ENCODE results near the gene NAT8L.

NAT8L gene

GRCh38 chr4:2064276-2064991 is 5.3 kb downstream of the NAT8L start:
- DNase-seq (ENCODE audit: low read depth in 2 of 2), result no peak

DNA sequence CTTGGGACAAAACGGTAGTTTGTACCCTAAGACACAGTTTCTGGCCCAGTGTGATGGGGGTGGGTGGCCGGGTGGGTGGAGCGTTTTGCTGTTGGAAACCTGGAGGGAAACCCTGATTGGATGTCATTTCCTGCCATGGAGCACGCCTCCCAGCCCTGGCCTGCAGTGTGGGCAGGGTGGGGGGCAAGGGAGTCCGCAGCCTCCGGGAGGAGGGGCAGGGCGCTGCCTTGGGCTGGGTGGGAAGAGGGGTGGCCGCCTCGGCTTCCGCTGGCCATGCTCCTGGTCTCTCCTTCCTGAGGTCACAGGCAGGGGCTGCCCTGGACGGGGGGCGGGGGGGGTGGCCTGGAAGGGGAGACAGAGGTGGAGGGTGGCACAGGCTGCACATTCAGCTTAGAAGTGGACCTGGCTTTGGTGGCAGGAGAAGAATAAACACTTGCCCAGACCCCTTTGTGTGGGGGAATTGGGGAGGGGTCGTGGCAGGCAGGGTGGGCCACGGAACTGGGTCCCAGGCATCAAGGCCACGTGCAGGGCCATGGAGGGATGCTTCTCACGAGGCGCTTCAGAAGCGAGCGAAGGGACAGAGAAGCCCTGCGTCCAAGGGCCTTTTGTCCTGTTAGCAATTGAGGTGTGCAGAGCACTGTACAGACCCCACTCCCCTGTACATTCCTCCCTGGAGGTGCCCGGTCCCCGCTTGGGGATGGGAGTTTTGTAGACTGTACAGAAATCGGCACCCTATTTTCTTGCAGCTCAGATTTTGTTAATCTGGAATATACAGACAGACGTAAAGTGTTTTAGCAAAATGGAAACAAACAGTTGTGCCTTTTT is 6.2 kb downstream of the NAT8L start:
- no peak for DNase-seq (ENCODE audit: low read depth in 2 of 2)

DNA sequence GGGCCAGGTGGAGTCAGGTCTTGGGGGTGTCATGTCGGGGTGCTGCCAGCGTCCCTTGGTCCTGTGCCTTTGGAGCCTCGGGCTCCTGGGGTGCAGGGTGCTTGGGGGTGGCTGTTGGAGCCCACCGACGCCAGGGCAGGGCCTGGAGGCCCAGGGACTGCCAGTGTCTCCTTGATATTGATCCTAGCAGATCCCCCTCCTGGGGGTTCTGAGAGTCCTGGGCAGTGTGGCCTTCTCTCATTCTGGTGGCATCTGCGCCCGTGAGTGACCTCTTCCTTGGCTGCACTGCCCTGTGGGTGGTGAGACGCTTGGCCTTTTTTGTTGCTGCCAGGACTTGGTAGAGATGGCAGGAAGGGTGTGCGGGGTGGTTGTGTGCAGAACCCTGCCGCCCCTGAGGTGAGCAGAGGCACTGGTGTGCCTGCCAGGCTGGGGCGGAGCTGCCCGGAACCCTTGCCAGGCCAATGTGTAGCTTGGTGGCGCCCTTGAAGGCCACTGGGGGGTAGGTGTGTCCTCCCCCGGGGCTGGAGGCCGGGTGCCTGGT is 7.0 kb downstream of the NAT8L start:
- DNase-seq (ENCODE audit: low read depth in 2 of 2), result no peak

GRCh38 chr4:2066571-2067445 is 7.7 kb downstream of the NAT8L start:
- no peak for DNase-seq (ENCODE audit: low read depth in 2 of 2)

GRCh38 chr4:2067446-2068197 is 8.5 kb downstream of the NAT8L start:
- no peak for DNase-seq (ENCODE audit: low read depth in 2 of 2)

GRCh38 chr4:2068198-2068470 is 9.0 kb downstream of the NAT8L start:
- no peak for DNase-seq (ENCODE audit: low read depth in 2 of 2)

DNA sequence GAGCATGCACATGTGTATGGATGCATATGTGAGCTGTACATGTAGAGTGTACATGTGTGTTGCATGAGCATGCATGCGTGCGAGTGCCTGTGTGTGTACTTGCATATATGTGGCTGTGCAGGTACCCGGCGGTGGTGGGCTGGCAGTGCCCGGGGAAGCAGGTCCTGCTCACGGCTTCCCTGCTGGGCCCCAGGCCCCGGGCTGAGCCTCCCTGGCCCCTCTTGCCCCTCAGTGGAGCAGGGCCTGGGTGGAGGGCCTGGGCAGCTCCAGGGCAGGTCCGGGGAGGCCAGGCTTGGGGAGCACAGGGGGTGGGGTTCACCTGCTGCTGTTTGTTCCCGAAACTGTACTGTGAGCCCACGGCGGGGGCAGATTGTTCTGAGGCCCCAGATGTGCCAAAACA is 9.4 kb downstream of the NAT8L start:
- no peak for DNase-seq (ENCODE audit: low read depth in 2 of 2)

- no peak for DNase-seq (ENCODE audit: low read depth in 2 of 2)
Measured at GRCh38 chr4:2069161-2069971, 10.2 kb downstream of the NAT8L start.

GRCh38 chr4:2069986-2070385 is 10.9 kb downstream of the NAT8L start:
- DNase-seq (ENCODE audit: low read depth in 2 of 2), result no peak

DNA sequence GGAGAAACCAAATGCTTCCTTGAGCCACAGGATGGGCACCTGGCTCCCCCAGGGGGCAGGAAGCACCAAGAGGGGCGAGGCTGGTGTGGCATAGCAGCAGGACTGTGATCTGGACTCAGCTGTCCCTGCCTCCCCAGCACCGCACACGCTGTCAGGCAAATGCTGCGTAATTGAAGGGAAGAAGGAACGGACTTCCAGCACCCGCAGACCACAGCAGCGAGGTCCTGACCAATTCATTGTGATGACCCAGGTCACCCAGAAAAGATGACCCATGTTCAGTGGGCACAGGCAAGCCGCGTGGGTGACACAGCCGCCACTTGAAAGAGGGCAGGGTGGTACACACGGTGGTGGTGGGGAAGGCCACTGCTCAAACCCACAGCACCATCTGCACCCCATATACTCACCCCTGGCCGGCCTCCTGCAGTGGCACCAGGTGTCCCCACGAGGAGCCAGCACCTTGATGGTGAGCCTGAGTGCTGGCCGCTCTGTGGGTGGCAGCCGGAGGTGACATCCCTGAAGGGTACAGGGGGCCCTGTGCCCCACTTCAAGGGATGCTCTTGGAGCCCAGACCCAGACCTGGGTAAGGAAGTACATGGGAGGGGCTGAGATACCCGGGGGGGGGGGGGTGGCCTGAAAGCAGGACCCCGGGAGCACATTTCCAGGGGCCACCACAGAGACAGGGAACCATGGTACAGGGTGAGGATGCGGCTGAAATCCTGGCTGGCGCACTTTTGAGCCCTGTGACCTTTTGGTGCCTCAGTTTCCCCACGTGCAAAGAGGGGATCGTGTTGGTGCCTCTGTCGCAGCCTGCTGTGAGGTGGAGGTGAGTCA is 11.5 kb downstream of the NAT8L start:
- DNase-seq (ENCODE audit: low read depth in 2 of 2), result no peak

- DNase-seq (ENCODE audit: low read depth in 2 of 2), result no peak
Measured at GRCh38 chr4:2071252-2071911, 12.3 kb downstream of the NAT8L start.

DNA sequence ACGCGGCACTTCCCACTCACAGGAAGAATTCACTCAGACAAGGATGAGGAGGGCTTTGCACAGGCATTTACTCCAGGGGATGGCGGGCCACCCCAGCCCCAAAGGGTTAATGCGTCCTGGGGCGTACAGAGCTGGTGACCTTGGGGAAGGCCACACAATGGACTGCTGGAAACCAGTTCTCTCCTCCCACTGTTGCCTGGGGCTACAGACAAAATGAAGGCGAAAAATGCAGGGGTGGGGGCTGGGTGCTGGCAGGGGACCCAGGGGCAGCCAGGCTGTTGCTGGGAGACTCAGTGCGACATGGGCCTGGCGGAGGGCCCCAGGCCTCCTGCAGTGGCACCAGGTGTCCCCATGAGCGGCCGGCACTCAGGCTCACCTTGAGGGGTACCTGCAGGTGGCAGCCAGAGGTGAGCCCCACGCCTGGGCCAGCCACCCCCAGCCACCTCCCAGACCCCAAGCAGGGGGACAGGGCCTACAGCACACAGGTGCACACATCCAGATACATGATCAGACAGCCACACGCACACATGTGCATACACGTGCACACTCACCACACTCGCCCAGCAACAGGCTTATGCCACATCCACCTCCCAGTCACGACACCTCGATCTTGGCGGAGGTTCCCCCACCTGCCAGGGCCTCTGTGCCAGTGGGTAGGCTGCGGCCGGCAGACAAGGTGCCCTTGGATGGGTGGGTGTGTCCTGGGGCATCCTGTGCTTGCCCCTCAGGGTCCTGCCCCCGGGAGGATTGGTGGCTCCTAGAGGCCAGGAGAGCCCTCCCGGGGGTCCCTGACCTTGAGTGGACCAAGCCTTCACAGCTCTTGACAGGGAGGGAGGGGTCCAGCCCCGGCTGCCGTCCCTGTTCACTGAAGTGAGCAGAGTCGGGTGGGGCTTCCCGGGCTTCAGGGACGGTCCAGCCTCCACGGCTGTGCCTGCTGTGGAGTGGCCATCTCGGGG is 13.1 kb downstream of the NAT8L start:
- DNase-seq (ENCODE audit: low read depth in 2 of 2), result no peak

DNA sequence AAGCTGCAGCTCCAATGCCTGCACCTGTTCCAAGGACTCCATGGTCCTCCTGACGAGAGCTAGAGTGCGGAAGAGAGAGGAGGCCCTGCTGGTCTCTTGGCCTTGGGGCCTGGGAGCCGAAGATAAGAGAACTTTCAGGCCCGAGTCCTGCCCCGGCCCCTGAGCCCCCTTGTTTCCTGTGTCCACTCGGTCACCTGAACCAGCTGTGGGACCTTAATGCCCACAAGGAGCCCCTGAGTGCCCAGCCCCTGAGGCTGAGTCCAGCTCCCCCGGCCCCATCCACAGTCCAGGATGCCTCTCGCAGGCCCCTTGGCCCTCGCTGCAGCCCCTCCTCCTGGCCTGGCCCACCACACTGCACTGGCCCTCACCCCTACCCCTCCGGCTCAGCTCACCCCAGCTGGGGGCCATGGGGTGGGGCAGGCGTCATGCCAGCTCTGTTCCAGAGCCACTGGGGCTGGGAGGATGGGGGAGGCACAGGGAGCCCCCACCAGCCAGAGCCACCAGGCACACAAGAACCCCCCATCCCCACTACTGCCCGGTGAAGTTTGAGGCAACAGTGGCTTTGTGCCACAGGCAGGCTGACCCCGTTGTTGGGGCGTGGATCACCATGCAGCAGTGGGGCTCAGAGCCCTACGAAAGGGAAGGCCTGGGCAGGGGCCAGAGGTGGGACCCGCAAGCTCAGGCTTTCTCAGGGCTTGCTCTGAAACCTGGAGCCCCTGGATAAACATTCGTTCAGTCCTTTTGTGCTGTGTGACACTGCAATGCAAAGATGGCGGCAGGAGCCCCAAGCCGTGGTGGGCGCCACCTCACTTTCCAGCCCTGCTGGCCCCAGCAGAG is 14.1 kb downstream of the NAT8L start:
- no peak for DNase-seq (ENCODE audit: low read depth in 2 of 2)

DNA sequence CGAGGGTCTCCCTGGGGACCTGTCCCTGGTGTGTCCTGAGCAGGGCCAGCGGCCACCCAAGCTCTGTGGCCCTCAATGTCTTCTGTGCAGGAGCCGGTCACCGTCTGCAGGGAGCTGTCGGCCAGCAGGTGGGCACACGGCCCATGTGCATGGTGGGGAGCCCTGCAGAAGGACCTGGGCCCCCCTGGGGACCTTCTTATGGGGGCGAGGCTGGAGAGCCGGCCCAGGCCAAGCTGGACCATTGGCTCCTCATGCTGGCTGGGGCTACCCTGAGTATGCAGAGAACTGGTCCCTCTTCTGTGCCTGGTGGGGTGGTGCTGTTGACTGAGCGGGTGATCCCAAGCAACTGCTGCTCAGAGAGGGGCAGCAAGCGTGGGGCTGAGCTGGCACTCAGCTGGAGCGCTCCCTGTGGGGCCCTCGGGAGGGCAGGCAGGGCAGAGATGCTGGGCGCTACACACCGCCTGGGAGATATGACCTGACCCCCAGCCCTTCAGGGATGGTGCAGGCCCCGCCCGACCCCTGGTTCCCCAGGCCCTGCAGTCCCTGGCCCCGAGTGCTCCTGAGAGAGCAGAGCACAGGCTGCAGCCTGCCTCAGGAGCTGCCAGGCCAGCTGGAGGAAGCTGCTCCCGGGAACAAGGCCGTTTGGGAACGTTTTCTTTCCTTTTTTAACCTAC is 14.8 kb downstream of the NAT8L start:
- DNase-seq (ENCODE audit: low read depth in 2 of 2), result no peak

- no peak for DNase-seq (ENCODE audit: low read depth in 2 of 2)
Measured at GRCh38 chr4:2074588-2074987, 15.5 kb downstream of the NAT8L start.

DNA sequence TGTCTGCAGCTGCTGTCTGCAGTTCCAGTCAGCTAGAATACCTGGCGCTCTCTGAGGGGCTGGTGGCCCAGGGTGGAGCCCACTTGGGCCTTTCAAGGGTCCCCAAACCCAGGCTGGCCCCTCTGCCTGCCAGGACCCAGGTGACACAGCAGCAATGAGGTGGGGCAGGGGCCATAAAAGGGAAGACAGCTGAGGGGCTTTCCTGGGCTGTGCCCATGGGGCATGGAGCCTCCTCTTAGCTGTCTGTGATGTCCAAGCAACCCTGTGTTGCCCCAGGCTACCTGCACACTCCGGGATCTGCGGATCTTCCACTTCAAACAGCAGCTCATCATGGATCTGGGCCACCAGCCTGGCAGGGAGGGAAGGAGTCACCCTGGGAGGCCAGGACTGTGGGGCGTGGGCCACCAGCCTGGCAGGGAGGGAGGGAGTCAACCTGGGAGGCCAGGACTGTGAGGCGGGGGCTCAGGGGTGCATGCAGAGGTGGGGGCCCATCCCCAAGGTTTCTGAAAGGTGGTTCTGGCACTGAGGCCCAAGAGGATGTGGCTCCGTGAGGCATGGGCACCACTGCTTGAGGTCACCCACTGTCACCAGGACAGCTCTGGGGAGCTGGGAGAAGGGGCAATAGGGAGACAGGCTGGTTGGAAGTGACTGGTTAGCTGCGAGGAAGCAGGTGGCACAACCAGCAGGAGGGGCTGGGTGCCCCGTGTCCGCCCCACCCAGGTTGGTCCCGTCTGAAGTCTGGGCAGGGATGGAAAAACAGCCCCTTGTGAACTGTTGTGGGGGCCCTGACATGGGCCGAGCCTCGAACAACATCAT is 16.3 kb downstream of the NAT8L start:
- DNase-seq (ENCODE audit: low read depth in 2 of 2), result no peak

Data from stimulated activated CD8-positive, alpha-beta memory T cell treated with anti-CD3 and anti-CD28 coated beads, Interleukin-7, amount 100 ng/mL, for 1 hour (primary cell).